ENCODE data around the gene AGBL1.
"Not testable (repeated sequence)": the region's sequence is repeated elsewhere in the genome, so short reads cannot be mapped to it uniquely, and the experiment has no call there.

Gene AGBL1

DNA sequence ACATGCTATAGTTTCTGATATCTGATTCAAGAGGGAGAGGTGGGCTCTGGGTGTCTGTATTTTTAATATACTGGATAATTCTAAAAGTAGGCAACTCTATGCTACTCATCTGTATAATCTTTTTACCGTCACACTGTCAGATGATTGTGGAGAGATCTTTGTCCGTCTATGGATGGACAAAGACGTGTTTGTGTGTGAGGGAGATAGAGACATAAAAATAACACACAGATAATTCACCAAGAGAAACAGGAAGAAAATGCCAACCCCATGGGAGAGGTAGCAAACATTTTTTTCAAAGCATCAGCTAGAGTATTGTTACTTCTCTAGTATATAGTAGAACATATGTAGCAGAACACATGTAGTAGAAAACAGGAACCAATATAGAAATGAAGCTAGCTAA is 346.1 kb downstream of the AGBL1 start:
- DNase-seq: no peak

DNA sequence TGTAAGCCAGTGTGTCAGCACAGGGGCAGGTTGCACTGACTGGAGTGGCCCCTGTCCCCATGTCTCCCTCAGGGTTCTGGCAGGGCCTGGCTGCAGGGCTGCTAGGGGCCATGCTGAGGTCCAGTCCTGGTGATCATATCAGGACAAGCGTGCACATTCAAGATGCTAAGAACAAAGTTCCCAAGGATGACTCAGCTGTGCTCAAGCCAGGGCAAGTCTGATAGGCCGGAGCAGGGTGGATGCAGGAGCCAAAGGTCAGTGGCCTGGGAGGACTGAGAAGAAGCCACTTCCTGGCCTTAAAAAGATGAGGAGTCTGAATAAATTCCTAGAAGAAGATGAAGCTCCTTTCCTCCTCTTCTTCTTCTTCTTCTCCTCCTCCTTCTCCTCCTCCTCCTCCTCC is 353.2 kb downstream of the AGBL1 start:
- no peak for DNase-seq

DNA sequence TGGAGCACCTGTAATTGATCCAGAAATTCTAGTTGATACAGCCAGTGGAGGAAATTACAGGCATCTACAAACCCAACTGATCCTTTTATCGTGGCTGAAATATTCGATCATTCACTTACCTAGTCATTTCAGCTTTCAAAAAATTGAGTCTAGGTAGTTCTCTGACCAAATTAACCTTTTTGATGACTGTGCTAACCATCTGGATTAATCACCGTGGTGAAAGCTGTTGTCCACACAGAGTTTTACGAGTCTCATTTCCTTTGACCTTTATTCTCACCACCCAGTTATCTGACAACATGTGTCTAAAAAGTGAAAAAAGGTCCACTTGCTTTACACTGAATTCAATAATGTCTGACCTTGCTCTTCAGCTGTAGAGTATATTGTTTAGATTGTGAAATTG is 354.3 kb downstream of the AGBL1 start:
- no peak for DNase-seq

DNA sequence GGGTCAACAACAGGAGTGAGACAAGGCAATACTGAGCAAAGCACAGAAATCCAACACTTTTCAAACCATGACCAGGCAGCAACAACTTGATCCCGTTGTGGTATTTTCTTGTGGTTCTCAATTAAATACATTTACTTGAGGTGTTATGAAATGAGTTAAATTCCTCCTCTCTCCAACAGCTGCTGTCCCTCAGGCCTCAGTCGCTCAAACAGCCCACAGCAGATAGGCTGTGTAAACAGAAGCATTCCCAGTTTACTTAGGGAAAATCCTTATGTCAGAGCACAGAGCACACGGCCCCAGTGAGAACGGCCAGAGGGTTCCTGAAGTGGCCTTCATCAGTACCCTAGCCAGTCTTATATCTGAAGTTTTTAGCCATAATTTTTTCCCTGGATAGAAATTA is 359.9 kb downstream of the AGBL1 start:
- DNase-seq: peak; percentile 2

DNA sequence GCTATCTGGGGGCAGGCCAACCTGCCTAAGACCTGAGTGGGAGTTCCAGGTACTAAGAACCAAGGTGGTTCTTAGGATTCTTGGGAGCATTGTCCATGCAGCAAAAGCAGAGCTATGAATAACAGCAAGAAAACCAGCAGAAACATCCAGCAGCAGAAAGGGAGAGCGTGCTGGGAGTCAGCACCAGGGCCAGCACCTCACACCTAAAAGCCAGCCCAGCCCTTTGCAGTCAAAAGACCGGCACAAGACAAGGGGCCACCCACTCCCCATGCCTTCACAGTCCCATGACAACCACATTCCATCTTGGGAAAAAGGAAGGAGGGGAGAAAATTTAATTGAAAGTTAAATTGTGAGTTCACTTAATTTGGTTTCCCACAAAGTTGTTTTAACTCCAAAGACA is 364.9 kb downstream of the AGBL1 start:
- DNase-seq: no peak

DNA sequence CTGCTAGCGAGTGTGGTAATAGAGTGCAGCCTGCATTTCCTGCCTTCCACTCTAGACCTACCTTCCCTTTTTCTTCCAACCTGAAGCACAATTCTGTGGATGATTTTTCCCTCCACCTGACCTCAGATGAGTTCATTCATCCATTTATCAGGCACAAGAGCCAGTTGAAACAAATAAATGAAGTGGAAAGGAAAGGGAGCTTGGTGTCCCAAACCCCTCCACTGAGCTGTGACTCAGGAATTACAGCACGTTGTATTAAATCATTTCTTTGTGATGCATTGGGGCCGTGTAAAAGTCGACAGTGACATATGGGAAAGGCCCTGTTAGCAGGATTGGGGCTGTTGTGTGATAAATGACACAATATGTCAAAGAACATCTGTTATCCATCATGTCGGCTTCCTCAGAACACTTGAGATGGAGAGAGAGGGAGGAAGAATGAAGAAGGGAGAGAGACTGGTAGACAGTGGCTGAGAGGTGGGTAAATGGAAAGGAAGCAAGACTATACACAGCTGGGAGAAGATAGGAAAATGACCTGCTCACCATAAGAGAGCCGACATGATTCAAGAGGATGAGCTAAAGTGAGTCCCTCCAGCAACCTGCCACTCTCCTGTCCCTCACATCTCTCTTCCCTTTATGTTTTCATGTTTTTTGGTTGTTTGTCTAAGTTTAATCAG is 366.0 kb downstream of the AGBL1 start:
- DNase-seq: no peak

DNA sequence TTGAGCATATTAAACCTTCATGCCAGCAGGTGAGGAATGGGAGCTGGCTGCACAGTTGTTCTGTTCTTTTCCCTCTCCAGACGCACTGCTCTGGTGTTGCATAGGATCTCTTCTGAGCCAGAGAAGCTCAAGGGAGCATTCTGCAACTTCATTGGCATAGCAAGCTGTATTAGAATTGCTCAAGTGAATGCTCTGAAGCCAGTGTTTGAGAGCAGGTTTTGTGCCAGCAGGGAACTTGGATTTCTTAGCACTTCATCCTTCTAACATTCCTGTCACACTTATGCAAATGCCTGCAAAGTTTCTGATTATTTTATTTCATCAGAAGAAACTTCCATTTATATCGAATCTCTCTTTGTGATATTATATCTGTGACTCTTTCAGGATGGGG is 366.6 kb downstream of the AGBL1 start:
- no peak for DNase-seq

DNA sequence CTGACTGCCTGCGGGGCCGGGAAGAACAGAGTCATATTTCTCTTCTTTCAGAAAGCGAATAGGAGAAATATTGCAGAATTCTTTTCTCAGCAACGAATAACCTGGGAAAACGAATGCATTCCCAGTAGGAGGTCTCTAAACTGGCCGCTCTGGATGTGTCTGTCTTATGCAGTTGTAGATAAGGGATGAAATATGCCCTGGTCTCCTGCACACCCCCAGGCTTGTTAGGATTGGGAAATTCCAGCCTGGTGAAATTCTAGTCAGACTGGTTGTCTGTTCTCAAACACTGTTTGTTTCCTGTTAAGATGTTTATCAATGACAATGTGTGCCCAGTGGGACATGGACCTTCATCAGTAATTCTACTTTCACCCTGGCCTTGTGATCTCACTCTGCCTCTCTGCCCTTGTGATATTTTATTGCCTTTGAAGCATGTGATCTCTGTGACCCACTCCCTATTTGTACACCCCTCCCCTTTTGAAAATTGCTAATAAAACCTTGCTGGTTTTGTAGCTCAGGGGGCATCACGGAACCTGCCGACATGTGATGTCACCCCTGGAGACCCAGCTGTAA is 385.9 kb downstream of the AGBL1 start:
- not testable (repeated sequence) for DNase-seq

DNA sequence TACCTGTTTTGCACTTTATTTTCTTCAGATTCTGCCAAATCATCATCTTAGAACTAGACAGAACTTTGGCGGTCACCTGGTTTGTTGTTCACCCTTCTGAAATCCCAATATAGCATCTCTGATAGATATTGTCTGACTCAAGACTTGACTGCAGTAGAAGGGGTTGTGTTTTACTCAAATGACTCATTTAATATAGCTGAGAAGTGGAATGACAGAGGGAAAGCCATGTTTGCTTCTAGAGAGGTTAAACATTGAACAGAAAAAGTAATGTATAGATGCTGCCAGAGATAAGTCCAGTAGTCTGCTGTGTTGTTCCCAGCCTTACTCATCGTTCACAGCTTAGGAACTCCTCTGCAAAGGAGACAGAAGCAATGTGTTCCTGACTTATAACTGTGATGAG is 402.0 kb downstream of the AGBL1 start:
- DNase-seq: no peak

DNA sequence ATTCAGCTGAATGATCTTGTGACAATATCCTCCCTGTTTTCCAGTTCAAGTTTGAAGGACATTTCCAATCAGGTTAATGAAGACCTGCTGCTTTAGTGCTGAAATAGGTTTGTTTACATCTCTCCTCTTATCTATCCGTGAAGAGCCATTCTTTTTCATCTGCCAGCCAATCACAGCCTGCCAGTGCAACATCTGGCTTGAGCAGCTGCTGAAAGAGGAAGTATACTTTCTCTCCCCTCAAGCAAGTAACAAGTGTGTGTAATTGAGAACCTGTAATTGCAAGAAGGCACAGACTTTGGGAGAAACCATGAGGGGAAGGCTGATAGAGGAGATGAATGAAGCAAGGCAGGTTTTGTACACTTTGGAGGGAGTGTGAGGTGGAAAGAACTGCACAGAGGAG is 404.3 kb downstream of the AGBL1 start:
- DNase-seq: peak; percentile 77

DNA sequence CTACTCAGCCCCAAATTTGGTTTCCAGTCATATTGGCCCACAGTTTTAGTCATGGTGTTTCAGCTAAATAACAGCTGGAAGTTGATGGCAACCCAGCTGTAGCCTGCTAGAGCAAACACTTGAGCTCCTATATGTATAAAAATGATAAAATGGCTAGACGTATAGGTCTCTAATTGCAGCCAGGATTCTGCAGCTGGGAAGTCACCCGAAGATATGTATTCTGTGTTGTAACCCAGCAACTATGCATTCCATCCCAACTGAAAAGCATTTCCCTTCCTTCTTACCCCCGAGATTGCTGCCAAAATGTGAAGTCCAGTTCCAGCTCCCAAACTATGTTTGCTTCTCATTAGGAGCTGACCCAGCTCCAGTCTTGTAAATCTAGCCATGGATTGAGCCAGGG is 408.4 kb downstream of the AGBL1 start:
- DNase-seq: no peak

DNA sequence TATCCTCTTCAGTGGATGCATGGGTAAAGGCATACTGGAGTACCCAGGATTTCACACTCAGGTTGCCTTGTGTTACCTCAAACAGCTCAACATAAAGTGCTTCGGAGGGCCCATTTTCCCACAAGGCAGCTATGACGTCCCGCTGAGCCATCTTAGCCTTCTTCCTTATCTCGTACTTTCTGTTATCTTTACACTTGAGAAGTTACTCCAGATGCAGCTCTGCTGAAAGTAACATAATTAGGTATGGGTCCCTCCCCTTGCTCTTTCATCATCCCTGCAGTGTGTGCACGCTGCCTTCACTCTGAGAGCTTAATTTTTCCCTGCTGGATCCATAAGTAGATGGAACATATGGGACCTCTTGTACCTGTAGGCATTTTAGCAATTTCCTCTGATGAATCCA is 410.3 kb downstream of the AGBL1 start:
- no peak for DNase-seq

DNA sequence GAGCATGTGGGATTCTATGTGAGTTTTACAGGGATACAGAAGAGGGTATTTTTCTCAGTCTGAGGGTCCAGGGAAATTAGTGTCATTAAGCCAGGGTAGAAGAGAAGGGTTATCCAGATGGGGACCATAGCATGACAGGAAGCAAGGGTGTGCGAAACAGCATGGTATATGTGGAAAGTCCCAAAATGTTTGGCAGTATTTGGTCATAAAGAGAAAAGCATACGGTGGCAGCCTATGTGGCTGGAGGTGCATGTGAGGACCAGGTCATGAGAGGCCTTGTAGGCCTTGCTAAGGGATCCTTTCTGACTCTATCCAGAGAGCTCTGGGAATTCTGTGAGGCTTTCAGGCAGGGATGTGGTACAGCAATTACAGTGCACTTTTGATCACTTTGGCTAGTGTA is 411.4 kb downstream of the AGBL1 start:
- DNase-seq: no peak

DNA sequence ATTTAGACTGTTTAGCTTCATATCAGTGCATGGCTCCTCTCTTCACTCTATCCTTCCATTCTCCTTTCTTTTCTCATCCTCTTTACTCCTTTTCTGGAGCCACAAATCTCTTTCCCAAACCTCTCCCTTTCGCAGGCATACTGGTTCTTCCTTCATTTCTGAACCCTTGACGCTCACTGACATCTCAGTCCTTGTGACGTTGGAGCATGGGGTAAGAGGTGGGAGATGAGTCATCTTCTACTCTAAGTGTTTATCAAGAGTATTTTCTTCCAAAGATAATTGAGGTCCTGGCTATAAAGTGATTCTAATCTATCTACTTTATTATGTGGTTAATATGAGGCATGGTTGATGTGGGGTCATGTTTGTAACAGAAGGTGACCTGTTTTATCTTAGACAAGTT is 414.2 kb downstream of the AGBL1 start:
- no peak for DNase-seq

DNA sequence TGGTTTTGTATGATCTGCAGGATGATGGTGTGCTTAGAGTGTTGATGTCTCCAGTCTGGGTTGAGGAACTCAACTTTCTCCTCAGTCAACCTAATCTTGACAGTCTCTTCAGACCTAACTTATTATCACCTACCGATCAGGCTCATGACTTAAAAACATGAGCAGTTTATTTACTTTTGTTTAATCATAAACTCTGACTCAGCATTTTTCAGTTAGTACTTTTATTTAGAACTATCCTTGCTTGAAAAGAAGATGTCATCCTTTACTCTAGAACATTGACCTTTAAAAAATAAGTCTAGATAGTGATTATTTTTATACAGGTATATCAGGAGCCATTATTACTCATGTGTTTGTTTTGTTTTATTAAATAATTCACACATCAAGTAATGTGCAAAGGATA is 414.8 kb downstream of the AGBL1 start:
- DNase-seq: no peak

DNA sequence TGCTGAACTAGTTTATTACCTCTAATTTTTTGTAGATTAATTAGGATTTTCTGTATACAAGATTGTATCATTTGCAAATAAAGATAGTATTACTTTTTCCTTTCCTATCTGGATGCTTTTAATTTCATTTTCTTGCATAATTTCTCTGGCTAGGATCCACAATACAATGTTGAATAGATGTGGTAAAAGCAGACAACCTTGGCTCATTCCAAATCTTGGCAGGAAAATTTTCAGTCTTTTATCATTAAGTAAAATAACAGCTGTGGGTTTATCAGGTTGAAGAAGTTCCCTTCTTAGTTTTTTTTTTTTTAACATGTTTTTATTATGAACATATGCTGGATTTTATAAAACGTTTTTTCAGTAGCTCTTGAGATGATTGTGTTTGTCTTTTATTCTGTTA is 422.6 kb downstream of the AGBL1 start:
- DNase-seq: no peak

DNA sequence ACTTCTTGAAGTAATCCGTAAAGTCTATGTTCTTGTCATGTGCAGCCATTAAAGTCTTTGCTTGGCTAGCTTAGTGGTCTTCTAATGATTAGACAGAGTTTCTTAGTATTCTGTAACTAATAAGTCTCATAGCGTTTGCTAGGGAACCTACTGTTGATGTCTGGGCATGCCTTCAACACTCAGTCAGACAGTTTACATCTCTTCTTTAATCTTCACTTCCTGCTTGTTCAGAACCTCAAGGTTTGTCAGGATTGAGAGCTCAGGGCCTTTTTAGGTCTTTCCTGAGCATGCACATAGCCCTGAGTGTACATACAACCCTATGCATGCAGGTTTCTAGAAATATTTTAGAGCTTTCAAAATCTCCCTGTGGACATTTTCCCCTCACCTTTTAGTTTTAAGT is 426.3 kb downstream of the AGBL1 start:
- DNase-seq: no peak

DNA sequence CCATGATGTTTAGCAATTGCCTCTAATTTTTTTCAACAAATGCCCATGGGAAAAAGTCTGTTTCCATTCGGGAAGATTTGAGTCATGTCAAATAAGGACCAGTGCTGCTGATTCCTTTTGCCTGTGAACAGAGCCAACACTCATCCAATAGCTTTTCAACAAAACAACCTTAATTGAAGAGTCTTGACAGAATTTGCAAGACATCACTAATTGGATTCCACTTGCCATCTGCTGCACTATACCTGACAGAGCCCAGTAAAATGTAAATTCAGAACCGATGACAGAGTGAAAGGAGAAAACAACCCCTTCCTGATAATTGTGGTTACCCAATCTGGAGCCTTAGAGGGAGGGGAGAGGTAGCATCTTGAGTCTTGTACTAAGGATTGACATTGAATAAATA is 426.7 kb downstream of the AGBL1 start:
- DNase-seq: no peak

DNA sequence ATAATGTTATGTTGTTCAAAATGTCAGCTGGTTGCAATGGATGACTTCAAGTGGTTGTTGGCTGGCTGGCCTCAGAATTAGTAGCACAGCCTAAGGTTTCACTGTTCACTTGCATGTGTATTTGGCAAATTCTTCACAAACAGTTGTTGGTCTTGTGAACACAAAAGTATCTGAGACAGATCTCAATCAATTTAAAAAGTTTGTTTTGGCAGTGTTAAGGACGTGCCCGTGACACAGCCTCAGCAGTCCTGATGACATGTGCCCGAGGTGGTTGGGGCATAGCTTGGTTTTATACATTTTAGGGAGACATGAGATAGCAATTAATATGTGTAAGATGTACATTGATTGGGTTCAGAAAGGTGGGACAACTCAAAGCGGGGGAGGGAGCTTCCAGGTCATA is 436.0 kb downstream of the AGBL1 start:
- DNase-seq: no peak

DNA sequence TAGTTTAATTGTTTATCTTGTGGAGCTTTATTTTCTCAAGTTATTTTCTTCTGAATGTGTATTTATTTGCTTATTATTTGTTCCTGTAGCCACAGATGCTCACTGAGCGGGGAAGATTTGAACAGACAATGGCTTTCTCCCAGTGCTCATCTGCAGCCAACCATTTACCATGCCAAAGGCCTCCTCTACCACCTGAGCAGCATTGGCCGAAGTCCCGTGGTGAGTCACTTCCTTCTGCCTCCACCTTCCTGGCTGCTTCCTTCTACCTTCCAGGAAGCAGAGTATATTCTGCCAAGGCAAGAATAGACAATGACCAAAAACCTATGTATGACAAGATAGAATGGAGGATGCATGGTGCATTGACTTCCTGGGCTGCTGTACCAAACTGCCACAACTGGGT is 443.1 kb downstream of the AGBL1 start:
- DNase-seq: no peak

DNA sequence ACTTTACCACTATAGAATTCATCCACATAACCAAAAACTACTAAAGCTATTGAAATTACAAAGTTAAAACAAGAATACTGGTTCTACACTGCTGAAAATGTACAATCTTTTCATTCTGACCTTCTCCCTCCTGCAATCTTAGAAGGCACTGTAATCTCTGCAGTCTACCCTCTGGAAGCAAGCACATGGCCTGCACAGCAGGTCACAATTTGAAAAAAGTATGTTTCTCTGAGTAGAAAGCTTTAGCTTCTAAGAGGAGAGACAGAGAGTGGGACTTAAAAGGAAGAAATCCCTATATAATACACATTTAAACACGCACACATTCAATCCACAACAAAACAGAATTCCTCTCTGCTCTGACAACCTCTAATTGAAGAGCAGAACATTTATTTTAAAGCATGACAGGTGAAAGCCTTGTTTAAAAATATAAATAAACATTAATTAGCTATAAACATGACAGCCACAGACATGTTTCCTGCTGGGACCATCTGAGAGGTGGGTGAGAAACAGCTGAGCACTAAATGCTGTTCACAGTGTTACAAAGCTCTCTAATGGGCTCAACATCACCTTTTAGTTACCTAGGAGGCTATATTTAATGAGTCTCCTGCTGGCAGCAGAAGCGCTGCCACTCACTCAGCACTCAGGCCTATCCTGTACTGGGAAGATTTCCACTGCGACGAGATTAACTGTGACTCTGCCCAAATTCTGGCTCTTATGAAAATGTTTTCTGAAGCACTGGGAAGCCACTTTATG is 447.4 kb downstream of the AGBL1 start:
- DNase-seq: peak; percentile 8

DNA sequence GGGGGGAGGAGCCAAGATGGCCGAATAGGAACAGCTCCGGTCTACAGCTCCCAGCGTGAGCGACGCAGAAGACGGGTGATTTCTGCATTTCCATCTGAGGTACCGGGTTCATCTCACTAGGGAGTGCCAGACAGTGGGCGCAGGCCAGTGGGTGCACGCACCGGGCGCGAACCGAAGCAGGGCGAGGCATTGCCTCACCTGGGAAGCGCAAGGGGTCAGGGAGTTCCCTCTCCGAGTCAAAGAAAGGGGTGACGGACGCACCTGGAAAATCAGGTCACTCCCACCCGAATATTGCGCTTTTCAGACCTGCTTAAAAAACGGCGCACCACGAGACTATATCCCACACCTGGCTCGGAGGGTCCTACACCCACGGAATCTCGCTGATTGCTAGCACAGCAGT is 448.4 kb downstream of the AGBL1 start:
- DNase-seq: not testable (repeated sequence)

DNA sequence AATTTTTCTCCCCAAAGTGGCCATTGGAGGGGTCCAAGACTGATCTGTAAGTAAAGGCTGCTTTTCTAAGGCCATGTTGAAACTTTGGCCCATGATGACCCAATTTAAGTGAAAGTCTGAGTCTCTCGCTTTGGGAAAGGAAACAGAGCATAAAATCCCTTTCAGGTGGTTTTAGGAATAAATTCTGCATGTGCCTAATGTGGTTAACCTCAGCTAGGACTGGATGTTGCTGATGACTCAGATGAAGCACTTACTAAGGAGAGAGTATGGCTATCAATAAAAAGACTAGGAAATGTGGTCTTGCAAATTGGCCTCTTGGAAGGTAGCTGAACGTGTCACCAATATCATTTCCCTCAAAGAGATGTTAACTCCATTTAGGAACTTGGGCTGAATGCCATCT is 458.5 kb downstream of the AGBL1 start:
- no peak for DNase-seq

DNA sequence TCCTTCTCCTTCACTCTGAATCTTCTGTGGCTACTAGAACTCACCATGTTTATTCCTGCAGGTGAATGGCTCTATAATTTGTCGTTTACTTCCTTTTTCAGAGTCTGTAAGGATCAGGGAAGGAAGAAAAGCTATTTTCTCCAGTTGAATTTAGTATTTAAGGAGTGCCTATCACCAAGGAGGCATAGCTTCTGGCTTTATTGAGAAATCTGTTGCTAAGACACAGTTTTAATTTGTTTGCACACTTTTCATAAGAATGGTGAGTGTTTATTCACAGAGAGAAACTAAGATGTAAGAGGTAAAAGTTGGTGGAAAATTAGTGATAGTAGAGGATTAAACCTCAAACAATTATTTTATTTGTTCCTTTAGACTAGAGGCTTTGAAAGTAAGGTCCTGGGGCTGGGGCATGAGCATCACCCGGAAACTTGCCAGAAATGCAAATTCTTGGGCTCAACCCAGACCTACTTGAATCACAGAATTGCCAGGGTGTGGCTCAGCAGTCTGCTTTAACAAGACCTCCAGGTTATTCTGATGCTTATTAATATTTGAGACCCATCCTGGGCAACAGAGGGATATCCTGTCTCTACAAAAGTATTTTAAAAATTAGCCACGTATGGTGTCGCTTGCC is 461.3 kb downstream of the AGBL1 start:
- no peak for DNase-seq

Measured in NCI-H510A treated with DMSO at 0.1 percent for 48 hours (cell line).